Muscle layer of duodenum (tissue), 2 donors: ENCODE measurements around the gene KCNJ4.
"Not testable (repeated sequence)": the region's sequence is repeated elsewhere in the genome, so short reads cannot be mapped to it uniquely, and the experiment has no call there.

Experiments used
- H3K27ac ChIP-seq: one replicate; pipeline ENCODE4 v1.7.0; 2013; ENCODE audit warnings: mild to moderate bottlenecking, low read length
- H3K27me3 ChIP-seq: one replicate; pipeline ENCODE4 v1.7.0; 2013; ENCODE audit warnings: low read depth, mild to moderate bottlenecking, control low read depth, low read length
- H3K36me3 ChIP-seq, 2 donors: one replicate each; pipeline ENCODE4 v1.7.0; 2013; ENCODE audit warnings: low read length in 2 of 2, control low read depth in 1 of 2, mild to moderate bottlenecking in 1 of 2; ENCODE audit not compliant: insufficient read depth in 2 of 2, control insufficient read depth in 1 of 2
- H3K4me1 ChIP-seq, 2 donors: one replicate each; pipeline ENCODE4 v1.7.0; 2013; ENCODE audit warnings: low read length in 2 of 2, mild to moderate bottlenecking in 2 of 2, control low read depth in 1 of 2, moderate library complexity in 1 of 2; ENCODE audit not compliant: insufficient read depth in 2 of 2, control insufficient read depth in 1 of 2
- H3K4me3 ChIP-seq, 2 donors: one replicate each; pipeline ENCODE4 v1.7.0; 2013; ENCODE audit warnings: low read length in 2 of 2, low read depth in 1 of 2, mild to moderate bottlenecking in 1 of 2
- H3K9me3 ChIP-seq, 2 donors: one replicate each; pipeline ENCODE4 v1.7.0; 2013; ENCODE audit warnings: low read length in 2 of 2, control low read depth in 1 of 2, mild to moderate bottlenecking in 1 of 2; ENCODE audit not compliant: control insufficient read depth in 1 of 2
- donor health status: healthy.

The KCNJ4 gene

GRCh38 chr22:38487946-38488345, 32.9 kb upstream of the KCNJ4 start:
- no peak overlapping the region for H3K27ac ChIP-seq
- peaks cover 5 to 33% of the 10 kb centered on the region in 2 donors for H3K4me1 ChIP-seq
- H3K4me3 ChIP-seq, result no peak overlapping the region
- no peaks in the 10 kb centered on the region for H3K9me3 ChIP-seq
- H3K36me3 ChIP-seq, result peaks cover 87 to 88% of the 10 kb centered on the region in 2 donors
- H3K27me3 ChIP-seq, result no peaks in the 10 kb centered on the region

DNA sequence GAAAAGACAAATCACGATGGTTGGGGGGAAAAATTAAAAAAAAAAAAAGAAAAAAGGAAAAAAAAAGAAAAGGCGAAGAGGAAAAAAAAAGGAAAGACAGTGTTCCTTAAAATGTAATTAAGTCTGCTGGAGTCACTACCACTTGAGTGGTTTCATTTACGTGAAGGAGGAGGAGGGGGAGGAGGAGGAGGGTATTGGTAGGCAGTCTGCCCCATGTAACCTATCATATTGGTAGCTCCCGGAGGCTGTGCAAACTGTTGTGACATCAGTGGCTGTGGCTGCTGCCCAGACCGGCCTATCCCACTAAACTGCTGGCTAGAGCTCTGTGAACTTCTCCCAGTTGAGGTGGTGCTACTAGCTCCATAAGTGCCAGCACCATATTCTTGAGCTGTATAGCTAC, 30.8 kb upstream of the KCNJ4 start:
- Histone ChIP-seq H3K9me3 (no peaks in the 10 kb centered on the region), H3K4me3 (no peak overlapping the region), H3K36me3 (peaks cover 86 to 91% of the 10 kb centered on the region in 2 donors), H3K27me3 (no peaks in the 10 kb centered on the region), H3K27ac (no peak overlapping the region), H3K4me1 (peaks cover 0 to 20% of the 10 kb centered on the region in 2 donors)

- H3K27me3 ChIP-seq, result no peaks in the 10 kb centered on the region
- H3K4me1 ChIP-seq, result peaks cover 0 to 9% of the 10 kb centered on the region in 2 donors
- no peaks in the 10 kb centered on the region for H3K9me3 ChIP-seq
- no peak overlapping the region for H3K27ac ChIP-seq
- peaks cover 70 to 76% of the 10 kb centered on the region in 2 donors for H3K36me3 ChIP-seq
- no peak overlapping the region for H3K4me3 ChIP-seq
Observed at GRCh38 chr22:38484244-38484643, 29.2 kb upstream of the KCNJ4 start.

DNA sequence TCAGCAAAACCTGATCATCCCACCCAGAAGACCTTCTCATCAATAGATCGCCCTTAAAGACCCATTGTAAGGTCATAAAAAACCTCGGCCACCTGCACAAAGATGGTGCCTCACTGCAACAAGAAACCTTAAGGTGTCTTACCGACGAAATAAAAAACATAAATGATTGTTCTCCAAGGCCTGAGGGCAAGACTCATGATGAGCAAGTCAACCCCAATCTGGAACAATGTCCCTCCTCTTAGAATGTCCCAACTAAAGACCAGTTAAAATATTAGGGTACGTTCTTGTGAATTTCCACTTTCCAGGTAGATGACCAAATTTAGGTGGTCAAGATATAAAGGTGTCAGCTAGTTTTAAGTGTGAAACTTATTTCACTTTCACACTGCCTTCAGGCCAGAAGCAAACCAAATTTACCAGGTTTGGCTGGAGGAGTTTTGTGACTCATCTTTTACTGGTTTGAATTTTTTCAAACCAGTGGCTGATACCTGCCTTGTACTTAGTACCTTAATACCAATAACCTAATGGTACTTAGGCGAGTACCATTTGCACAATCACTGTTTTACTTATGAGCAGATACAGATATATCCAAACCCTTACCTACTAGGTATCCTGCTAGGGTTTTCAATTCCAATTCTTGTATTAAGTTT, 27.8 kb upstream of the KCNJ4 start:
- Histone ChIP-seq H3K4me1 (peaks cover 0 to 9% of the 10 kb centered on the region in 2 donors), H3K4me3 (no peak overlapping the region), H3K36me3 (peaks cover 56 to 61% of the 10 kb centered on the region in 2 donors), H3K27me3 (no peaks in the 10 kb centered on the region), H3K9me3 (no peaks in the 10 kb centered on the region), H3K27ac (no peak overlapping the region)

- Histone ChIP-seq H3K27ac (no peak overlapping the region), H3K9me3 (no peaks in the 10 kb centered on the region), H3K4me1 (peaks cover 0 to 9% of the 10 kb centered on the region in 2 donors), H3K4me3 (no peak overlapping the region), H3K27me3 (no peaks in the 10 kb centered on the region), H3K36me3 (peaks cover 52 to 56% of the 10 kb centered on the region in 2 donors)
Observed at GRCh38 chr22:38481871-38482332, 26.9 kb upstream of the KCNJ4 start.

GRCh38 chr22:38481162-38481870, 26.3 kb upstream of the KCNJ4 start:
- Histone ChIP-seq H3K36me3 (peaks cover 48 to 50% of the 10 kb centered on the region in 2 donors), H3K27me3 (no peaks in the 10 kb centered on the region), H3K4me3 (no peak overlapping the region), H3K27ac (no peak overlapping the region), H3K4me1 (peaks cover 0 to 4% of the 10 kb centered on the region in 2 donors), H3K9me3 (no peaks in the 10 kb centered on the region)

DNA sequence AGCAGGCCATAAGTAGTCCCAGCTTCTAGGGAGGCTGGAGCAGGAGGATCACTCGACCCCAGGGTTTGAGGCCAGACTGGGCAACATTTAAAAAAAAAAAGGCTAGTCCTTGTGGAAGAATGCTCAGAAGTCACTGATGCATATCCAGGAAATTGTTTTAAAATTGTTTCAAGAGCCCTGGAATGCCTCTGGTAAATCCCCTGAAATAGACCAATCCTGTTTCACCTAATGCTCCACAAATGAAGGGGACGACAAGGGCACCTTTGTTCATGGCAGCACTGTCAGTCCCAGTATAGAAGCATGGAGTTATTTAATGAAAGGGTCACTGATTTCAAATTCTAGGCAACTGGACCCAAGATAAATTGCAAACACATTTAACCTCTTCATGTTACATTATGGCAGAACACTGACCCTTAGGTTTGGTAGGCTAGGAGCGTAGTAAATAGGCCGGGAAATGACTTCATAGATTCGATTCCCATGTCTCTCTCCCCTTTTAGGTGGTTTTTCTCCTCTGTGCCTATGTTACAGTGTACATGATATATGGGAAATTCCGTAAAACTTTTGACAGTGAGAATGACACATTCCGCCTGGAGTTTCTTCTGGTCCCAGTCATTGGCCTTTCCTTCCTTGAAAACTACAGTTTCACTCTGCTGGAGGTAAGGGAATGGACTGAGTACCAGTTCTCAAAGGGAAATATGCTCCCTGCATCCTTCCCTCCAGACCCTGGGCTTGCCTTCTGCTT, 24.3 kb upstream of the KCNJ4 start:
- Histone ChIP-seq H3K9me3 (no peaks in the 10 kb centered on the region), H3K4me1 (no peaks in the 10 kb centered on the region), H3K36me3 (peaks cover 30 to 33% of the 10 kb centered on the region in 2 donors), H3K27me3 (no peaks in the 10 kb centered on the region), H3K27ac (no peak overlapping the region), H3K4me3 (no peak overlapping the region)

GRCh38 chr22:38477585-38477984, 22.6 kb upstream of the KCNJ4 start:
- H3K4me3 ChIP-seq, result no peak overlapping the region
- H3K9me3 ChIP-seq, result no peaks in the 10 kb centered on the region
- no peaks in the 10 kb centered on the region for H3K4me1 ChIP-seq
- H3K36me3 ChIP-seq, result peaks cover 13 to 16% of the 10 kb centered on the region in 2 donors
- H3K27me3 ChIP-seq, result no peaks in the 10 kb centered on the region
- H3K27ac ChIP-seq, result no peak overlapping the region

- Histone ChIP-seq H3K27me3 (no peaks in the 10 kb centered on the region), H3K27ac (no peak overlapping the region), H3K36me3 (no peaks in the 10 kb centered on the region), H3K4me3 (no peak overlapping the region), H3K9me3 (no peaks in the 10 kb centered on the region), H3K4me1 (no peaks in the 10 kb centered on the region)
Observed at GRCh38 chr22:38474003-38474607, 19.1 kb upstream of the KCNJ4 start.

GRCh38 chr22:38471237-38471636, 16.2 kb upstream of the KCNJ4 start:
- Histone ChIP-seq H3K4me3 (no peak overlapping the region), H3K27ac (no peak overlapping the region)

DNA sequence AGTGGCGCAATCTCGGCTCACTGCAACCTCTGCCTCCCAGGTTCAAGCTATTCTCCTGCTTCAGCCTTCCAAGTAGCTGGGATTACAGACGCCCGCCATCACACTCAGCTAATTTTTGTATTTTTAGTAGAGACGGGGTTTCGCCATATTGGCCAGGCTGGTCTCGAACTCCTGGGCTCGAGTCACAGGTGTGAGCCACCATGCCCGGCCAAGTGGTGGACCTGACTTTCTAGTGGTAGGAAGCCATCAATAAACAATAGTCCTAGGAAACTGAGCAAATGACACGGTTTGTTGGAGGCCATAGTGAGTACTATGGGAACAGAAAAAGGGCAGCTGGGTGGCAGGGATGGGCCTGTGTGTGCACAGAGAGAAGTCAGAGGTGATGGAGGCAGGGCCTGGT, 15.2 kb upstream of the KCNJ4 start:
- not testable (repeated sequence) for H3K27me3 ChIP-seq, H3K4me3 ChIP-seq, H3K9me3 ChIP-seq, H3K27ac ChIP-seq, H3K36me3 ChIP-seq, H3K4me1 ChIP-seq

More at GRCh38 chr22:38471237-38471636, 16.2 kb upstream of the KCNJ4 start:
- H3K9me3 ChIP-seq, result no peaks in the 10 kb centered on the region
- no peaks in the 10 kb centered on the region for H3K36me3 ChIP-seq
- H3K27me3 ChIP-seq, result no peaks in the 10 kb centered on the region
- peaks cover 0 to 3% of the 10 kb centered on the region in 2 donors for H3K4me1 ChIP-seq
